Ovary (tissue), 3 donors: Measurements from ENCODE around the gene FAAH.

Source experiments
- CTCF ChIP-seq, 3 donors: fragments of 450-650 bp in 2 of 3; fragments of 200-600 bp in 1 of 3; IDR thresholded peaks; one replicate each; pipeline versions ENCODE4 v1.5.1 to v1.8.0; 2016 to 2022; ENCODE audit warnings: antibody characterized with exemption in 3 of 3, mild to moderate bottlenecking in 1 of 3
- EP300 ChIP-seq: sonication (generic); formaldehyde crosslinking; IDR thresholded peaks from one replicate; pipeline ENCODE4 v1.6.1; 2017; ENCODE audit warnings: antibody characterized with exemption
- POLR2A ChIP-seq: fragments of 450-650 bp; IDR thresholded peaks from one replicate; pipeline ENCODE4 v1.6.1; 2017; ENCODE audit warnings: antibody characterized with exemption, mild to moderate bottlenecking, moderate library complexity
- donor health status: DM: no; HTN: no; CAD: no.

GRCh38 chr1:46451948-46452930, 58.1 kb downstream of the FAAH start:
- TF ChIP-seq POLR2A: no peak
- TF ChIP-seq CTCF (IDR thresholded peaks at IDR 0.05): no peak
- TF ChIP-seq EP300: no peak
